ENCODE measurements around the gene DLG1. TPM values are rescaled to one million over a fixed set of nuclear protein-coding genes. Genes with fewer than 3 reads are reported as not detected.

Gene DLG1
- total and polyA plus RNA-seq, 2 of the 4 experiments (the other 2 are of a cell fraction) = 21.2 to 57.7 TPM

DNA sequence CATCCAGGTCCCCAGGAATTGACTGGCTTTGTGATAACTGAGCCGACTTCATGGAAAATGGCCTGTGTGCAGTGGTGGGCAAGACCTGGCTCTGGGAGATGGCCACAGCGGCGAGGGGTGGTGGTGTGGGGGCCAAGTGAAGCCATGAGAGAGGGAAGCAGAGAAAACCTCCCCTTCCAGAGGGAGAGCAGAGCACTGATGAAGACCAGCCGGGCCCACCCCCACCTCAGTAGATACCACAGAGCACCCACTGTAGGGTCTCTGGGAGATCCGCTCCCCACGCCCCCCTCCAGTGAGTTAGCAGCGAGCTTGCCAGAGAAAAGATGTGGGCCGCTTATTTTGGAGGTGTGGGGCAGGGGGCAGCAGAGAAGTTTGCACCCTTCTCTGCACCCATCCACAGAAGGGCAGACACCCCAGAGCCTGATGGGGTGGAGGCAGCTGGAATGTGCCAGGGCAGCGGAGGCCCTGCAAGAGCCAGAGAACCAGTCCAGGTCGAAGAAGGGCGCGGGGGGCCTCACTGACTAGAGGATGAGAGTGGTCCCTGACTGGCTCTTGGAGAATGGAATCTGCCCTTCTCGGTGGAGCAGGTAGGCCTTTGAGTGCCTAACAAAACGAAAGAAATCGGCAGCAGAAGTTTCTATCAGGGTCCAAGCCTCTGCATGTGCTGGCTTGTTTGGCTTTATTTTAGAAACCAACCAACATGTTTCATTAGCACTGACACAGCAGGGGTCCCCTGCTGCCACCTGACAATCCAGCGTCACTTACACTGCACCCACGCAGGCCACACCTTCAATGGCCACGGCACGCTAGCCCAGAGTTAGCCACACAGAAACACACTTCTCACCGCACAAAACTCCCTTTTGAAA, 297.1 kb downstream of the DLG1 start (continued):
- no peak for TF ChIP-seq MXI1 (IDR thresholded peaks at IDR 0.05; ENCODE audit: borderline replicate concordance, low read depth, low read length)

DNA sequence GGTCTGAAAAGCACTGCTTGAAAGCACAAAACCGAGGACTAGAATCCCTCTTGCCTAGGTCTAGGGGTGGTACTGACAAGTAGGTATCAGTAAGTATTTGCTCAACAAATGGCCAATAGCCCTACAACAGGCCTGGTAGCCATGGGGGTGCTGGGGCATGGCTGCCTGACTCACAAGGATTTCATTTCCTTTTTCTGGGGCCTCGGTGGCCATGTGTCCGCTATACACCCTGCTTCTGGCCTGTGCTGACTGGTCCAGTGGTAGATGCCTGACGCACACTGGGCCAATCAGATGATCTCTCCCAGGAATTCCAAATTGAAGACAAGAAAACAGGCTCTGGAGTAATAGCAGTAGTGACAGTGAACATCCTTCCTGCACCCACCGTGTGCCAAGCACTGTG, 298.2 kb downstream of the DLG1 start:
- Histone ChIP-seq H4K5ac (ENCODE audit: low read depth, low read length) (no peak overlapping the region), H3K4me2 (ENCODE audit: low read depth, low read length) (no peak overlapping the region), H3K9me1 (ENCODE audit: insufficient read depth, low read length) (peaks cover 5% of the 10 kb centered on the region), H3K56ac (ENCODE audit: extremely low read depth, insufficient read depth, low read length) (no peak overlapping the region), H4K8ac (ENCODE audit: low read depth in 2 of 2, low read length in 2 of 2) (no peak overlapping the region), H3K4ac (ENCODE audit: low read depth, low read length) (no peak overlapping the region), H3K79me1 (ENCODE audit: low read depth in 1 of 2, low read length in 2 of 2) (peaks cover 0 to 4% of the 10 kb centered on the region in 2 experiments; a peak in 1 of 4 replicates), H3K4me1 (ENCODE audit: control insufficient read depth, insufficient read depth, low read length) (peaks cover 3% of the 10 kb centered on the region; the same call in 1 of the 2 replicates), H3K23ac (ENCODE audit: low read depth, low read length) (no peak overlapping the region), H3K27ac (ENCODE audit: insufficient read depth, low read length) (no peak overlapping the region), H3K36me3 (ENCODE audit: control insufficient read depth, insufficient read depth, low read length) (no peaks in the 10 kb centered on the region), H2AK9ac (replicated peaks; ENCODE audit: low read depth, low read length, poor library complexity) (no peak overlapping the region), H3K4me3 (ENCODE audit: insufficient read depth, low read depth, low read length) (no peak overlapping the region), H3K9ac (ENCODE audit: low read depth, low read length) (no peak overlapping the region), H2AK5ac (ENCODE audit: low read depth, low read length) (no peak overlapping the region), H2BK120ac (ENCODE audit: low read depth, low read length) (no peak overlapping the region), H3K9me3 (ENCODE audit: control insufficient read depth, insufficient read depth, low read length) (no peaks in the 10 kb centered on the region), H3K18ac (ENCODE audit: low read depth, low read length) (no peak overlapping the region), H2BK15ac (ENCODE audit: low read depth, low read length) (no peak overlapping the region), H3K27me3 (ENCODE audit: control insufficient read depth, insufficient read depth, low read length) (no peaks in the 10 kb centered on the region; the same call in 1 of the 2 replicates), H2BK5ac (ENCODE audit: low read depth, low read length, poor library complexity, severe bottlenecking) (no peak overlapping the region), H2BK20ac (ENCODE audit: low read depth, low read length) (no peak overlapping the region), H3K14ac (replicated peaks; ENCODE audit: low read depth, low read length) (no peak overlapping the region), H4K20me1 (ENCODE audit: insufficient read depth, low read length) (no peaks in the 10 kb centered on the region), H2AFZ (replicated peaks; ENCODE audit: low read length, poor library complexity) (no peak overlapping the region), H4K91ac (ENCODE audit: insufficient read depth, low read depth, low read length) (no peak overlapping the region)
- in situ Hi-C loops (cut with MboI; ENCODE audit: low sequenced_read_pairs) (no loop called here), dilution Hi-C loops (cut with HindIII; ENCODE audit: low sequenced_read_pairs, unreplicated experiment) (no loop called here), intact Hi-C loops (cut with micrococcal nuclease) (loop anchor here (10.0 kb wide), 1 partner anchor 515 kb away; no protein-coding TSS in a partner anchor)
- CTCF ChIA-PET = no interaction called here
- WGBS, 2 experiments (ENCODE audit: extremely low coverage in 2 of 2, insufficient read length in 1 of 2) = 90% methylated on average over 2 of the region's 5 CpGs; no CpG with 5 or more reads in 1 of the 2 experiments
- DNase-seq (peak; percentile 4), ATAC-seq (ENCODE audit: low read depth) (no peak)
- POLR2A ChIA-PET (ENCODE audit: unreplicated experiment) = no interaction called here
- no TSS peak for BruUV-seq (replicated peaks)
- TF ChIP-seq RCOR1 (IDR thresholded peaks at IDR 0.05; ENCODE audit: insufficient replicate concordance, low read length) (no peak), FOS (IDR thresholded peaks at IDR 0.05; ENCODE audit: low read depth, low read length) (no peak), POLR2A (IDR thresholded peaks at IDR 0.05; ENCODE audit: low read depth, low read length) (no peak), RAD21 (IDR thresholded peaks at IDR 0.05; ENCODE audit: low read length) (no peak), BHLHE40 (IDR thresholded peaks at IDR 0.05; ENCODE audit: low read depth, low read length) (no peak), MAFK (IDR thresholded peaks at IDR 0.05; ENCODE audit: low read depth, low read length) (no peak), MAZ (IDR thresholded peaks at IDR 0.05; ENCODE audit: borderline replicate concordance, low read depth, low read length) (no peak), RFX5 (IDR thresholded peaks at IDR 0.05; ENCODE audit: low read depth, low read length) (no peak), NFE2L2 (IDR thresholded peaks at IDR 0.05; ENCODE audit: low read depth, low read length) (no peak)
- TF ChIP-seq, protein P1, sequence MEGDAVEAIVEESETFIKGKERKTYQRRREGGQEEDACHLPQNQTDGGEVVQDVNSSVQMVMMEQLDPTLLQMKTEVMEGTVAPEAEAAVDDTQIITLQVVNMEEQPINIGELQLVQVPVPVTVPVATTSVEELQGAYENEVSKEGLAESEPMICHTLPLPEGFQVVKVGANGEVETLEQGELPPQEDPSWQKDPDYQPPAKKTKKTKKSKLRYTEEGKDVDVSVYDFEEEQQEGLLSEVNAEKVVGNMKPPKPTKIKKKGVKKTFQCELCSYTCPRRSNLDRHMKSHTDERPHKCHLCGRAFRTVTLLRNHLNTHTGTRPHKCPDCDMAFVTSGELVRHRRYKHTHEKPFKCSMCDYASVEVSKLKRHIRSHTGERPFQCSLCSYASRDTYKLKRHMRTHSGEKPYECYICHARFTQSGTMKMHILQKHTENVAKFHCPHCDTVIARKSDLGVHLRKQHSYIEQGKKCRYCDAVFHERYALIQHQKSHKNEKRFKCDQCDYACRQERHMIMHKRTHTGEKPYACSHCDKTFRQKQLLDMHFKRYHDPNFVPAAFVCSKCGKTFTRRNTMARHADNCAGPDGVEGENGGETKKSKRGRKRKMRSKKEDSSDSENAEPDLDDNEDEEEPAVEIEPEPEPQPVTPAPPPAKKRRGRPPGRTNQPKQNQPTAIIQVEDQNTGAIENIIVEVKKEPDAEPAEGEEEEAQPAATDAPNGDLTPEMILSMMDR (conservative IDR thresholded peaks at IDR 0.05; ENCODE audit: low read depth, low read length) = no peak
- TF ChIP-seq, protein P2, sequence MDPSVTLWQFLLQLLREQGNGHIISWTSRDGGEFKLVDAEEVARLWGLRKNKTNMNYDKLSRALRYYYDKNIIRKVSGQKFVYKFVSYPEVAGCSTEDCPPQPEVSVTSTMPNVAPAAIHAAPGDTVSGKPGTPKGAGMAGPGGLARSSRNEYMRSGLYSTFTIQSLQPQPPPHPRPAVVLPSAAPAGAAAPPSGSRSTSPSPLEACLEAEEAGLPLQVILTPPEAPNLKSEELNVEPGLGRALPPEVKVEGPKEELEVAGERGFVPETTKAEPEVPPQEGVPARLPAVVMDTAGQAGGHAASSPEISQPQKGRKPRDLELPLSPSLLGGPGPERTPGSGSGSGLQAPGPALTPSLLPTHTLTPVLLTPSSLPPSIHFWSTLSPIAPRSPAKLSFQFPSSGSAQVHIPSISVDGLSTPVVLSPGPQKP (IDR thresholded peaks at IDR 0.05; ENCODE audit: borderline replicate concordance, low read depth, low read length) = no peak
- TF ChIP-seq, protein P3, sequence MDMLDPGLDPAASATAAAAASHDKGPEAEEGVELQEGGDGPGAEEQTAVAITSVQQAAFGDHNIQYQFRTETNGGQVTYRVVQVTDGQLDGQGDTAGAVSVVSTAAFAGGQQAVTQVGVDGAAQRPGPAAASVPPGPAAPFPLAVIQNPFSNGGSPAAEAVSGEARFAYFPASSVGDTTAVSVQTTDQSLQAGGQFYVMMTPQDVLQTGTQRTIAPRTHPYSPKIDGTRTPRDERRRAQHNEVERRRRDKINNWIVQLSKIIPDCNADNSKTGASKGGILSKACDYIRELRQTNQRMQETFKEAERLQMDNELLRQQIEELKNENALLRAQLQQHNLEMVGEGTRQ (IDR thresholded peaks at IDR 0.05; ENCODE audit: low read depth, low read length) = no peak

All from IMR-90 (cell line).